Lower leg skin (tissue), 3 donors: ENCODE results near the gene TEF.

Source experiments
- POLR2A ChIP-seq, 2 donors: fragments of 450-650 bp; IDR thresholded peaks; one replicate each; pipeline ENCODE4 v1.6.1; 2016 to 2017; ENCODE audit warnings: antibody characterized with exemption in 2 of 2, mild to moderate bottlenecking in 1 of 2, moderate library complexity in 1 of 2
- TF ChIP-seq, protein P1 (sequence below), 3 donors: fragments of 450-650 bp; IDR thresholded peaks; one replicate each; pipeline ENCODE4 v1.5.1; 2016; ENCODE audit warnings: antibody characterized with exemption in 3 of 3, mild to moderate bottlenecking in 3 of 3, moderate library complexity in 2 of 3

DNA sequence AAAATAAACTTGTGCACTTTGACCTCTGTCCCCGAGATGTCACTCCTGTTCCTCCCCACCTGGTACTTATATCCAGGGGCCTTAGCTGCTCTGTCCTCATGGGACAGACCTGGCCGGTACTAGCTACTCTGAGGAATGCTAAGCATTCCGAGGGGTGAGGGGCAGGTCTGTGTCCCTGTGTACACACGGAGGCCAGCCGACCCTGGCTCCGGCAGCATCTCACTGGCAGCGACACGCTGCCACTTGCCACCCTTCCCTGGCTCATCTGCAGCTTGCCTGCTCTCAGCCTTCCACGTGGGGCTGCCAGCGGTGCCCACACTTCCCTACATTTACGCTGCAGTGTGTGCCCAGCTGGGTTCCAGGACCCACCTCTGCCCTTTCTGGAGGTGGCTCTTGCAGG is 21.6 kb upstream of the TEF start:
- TF ChIP-seq, protein P1, sequence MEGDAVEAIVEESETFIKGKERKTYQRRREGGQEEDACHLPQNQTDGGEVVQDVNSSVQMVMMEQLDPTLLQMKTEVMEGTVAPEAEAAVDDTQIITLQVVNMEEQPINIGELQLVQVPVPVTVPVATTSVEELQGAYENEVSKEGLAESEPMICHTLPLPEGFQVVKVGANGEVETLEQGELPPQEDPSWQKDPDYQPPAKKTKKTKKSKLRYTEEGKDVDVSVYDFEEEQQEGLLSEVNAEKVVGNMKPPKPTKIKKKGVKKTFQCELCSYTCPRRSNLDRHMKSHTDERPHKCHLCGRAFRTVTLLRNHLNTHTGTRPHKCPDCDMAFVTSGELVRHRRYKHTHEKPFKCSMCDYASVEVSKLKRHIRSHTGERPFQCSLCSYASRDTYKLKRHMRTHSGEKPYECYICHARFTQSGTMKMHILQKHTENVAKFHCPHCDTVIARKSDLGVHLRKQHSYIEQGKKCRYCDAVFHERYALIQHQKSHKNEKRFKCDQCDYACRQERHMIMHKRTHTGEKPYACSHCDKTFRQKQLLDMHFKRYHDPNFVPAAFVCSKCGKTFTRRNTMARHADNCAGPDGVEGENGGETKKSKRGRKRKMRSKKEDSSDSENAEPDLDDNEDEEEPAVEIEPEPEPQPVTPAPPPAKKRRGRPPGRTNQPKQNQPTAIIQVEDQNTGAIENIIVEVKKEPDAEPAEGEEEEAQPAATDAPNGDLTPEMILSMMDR (IDR thresholded peaks at IDR 0.05), result no peak
- no peak for TF ChIP-seq POLR2A (IDR thresholded peaks at IDR 0.05)
